Gastrocnemius medialis (tissue), 4 donors: ENCODE data around the gene STX10.

Experiments
- CTCF ChIP-seq, 5 experiments: fragments of 450-650 bp in 3 of 5; fragments of 200-600 bp in 2 of 5; sonication (generic) in 2 of 5; IDR thresholded peaks in 4 of 5; conservative IDR thresholded peaks in 1 of 5; 1 replicate in 4 of 5; 2 replicates in 1 of 5; pipeline ENCODE4 v1.5.1; 2016 to 2019; ENCODE audit warnings: antibody characterized with exemption in 5 of 5, mild to moderate bottlenecking in 3 of 5, moderate library complexity in 3 of 5
- POLR2A ChIP-seq, 2 donors: fragments of 450-650 bp; IDR thresholded peaks; one replicate each; pipeline ENCODE4 v1.6.1; 2017; ENCODE audit warnings: antibody characterized with exemption in 2 of 2, mild to moderate bottlenecking in 2 of 2, moderate library complexity in 2 of 2

DNA sequence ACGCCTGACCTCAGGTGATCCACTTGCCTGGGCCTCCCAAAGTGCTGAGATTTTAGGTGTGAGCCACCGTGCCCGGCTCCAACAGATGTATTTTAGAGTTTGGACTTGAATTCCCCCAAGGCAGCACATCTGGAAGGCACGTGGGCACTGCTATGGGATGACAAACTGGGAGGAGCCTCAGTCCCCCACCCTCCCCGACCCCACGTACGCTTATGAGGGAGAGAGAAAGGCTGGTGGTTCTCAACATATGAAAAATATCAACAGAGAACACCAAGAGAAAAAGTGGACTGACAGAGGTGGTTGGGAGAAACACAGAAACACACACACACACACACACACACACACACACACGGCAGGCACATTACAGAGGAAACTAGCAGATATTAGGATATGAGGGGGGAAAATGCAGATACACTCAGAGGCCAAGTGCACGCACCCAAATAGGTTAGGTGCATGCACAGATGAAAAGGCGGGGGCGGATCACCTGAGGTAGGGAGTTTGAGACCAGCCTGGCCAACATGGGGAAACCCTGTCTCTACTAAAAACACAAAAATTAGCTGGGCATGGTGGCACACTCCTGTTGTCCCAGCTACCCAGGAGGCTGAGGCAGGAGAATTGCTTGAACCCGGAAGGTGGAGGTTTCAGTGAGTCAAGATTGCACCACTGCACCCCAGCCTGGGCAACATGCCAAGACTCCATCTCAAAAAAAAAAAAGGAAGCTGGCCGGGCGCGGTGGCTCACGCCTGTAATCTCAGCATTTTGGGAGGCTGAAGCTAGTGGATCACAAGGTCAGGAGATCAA is 3.2 kb downstream of the STX10 start:
- no peak for TF ChIP-seq CTCF (IDR thresholded peaks at IDR 0.05 in 4 of 5, conservative IDR thresholded peaks at IDR 0.05 in 1 of 5)
- no peak for TF ChIP-seq POLR2A (IDR thresholded peaks at IDR 0.05)
